Mesendoderm (in vitro differentiated cells): ENCODE results near the gene TPGS1. TPM values are rescaled to one million over a fixed set of nuclear protein-coding genes. Genes with fewer than 3 reads are reported as not detected.

Experiments used
- DNase-seq: peaks from one replicate; pipeline ENCODE4 v3.0.0; 2013
- H2AK5ac ChIP-seq: 2 replicates; pipeline ENCODE4 v1.6.1; 2013; ENCODE audit warnings: low read length, inconsistent platforms
- H2BK120ac ChIP-seq: 2 replicates; pipeline ENCODE4 v1.6.1; 2013; ENCODE audit warnings: low read depth, mild to moderate bottlenecking, low read length, moderate library complexity, mixed read lengths
- H2BK15ac ChIP-seq: replicated peaks from 2 replicates; pipeline ENCODE4 v1.6.1; 2013; ENCODE audit warnings: low read depth, mild to moderate bottlenecking, moderate library complexity
- H2BK5ac ChIP-seq: 2 replicates; pipeline ENCODE4 v1.6.1; 2013; ENCODE audit warnings: low read length, inconsistent platforms
- H3K18ac ChIP-seq: 2 replicates; pipeline ENCODE4 v1.6.1; 2013; ENCODE audit warnings: mild to moderate bottlenecking, low read length, mixed read lengths
- H3K23ac ChIP-seq: one replicate; pipeline ENCODE4 v1.6.1; 2013; ENCODE audit warnings: low read length
- H3K27ac ChIP-seq: 2 replicates; pipeline ENCODE4 v1.5.1; 2013; ENCODE audit warnings: low read depth, mild to moderate bottlenecking, inconsistent platforms, low read length, moderate library complexity
- H3K27me3 ChIP-seq: 2 replicates; pipeline ENCODE4 v1.6.1; 2013; ENCODE audit warnings: low read length, control low read depth, mild to moderate bottlenecking, inconsistent platforms; ENCODE audit not compliant: insufficient read depth, poor library complexity
- H3K36me3 ChIP-seq: 2 replicates; pipeline ENCODE4 v1.6.1; 2013; ENCODE audit warnings: low read length, inconsistent platforms; ENCODE audit not compliant: control insufficient read depth, insufficient read depth
- H3K4ac ChIP-seq: one replicate; pipeline ENCODE4 v1.6.1; 2013; ENCODE audit warnings: low read depth, mild to moderate bottlenecking, low read length, moderate library complexity
- H3K4me1 ChIP-seq: 2 replicates; pipeline ENCODE4 v1.6.1; 2013; ENCODE audit warnings: low read depth, low read length, inconsistent platforms; ENCODE audit not compliant: control insufficient read depth
- H3K4me2 ChIP-seq: 2 replicates; pipeline ENCODE4 v1.6.1; 2013; ENCODE audit warnings: low read length
- H3K4me3 ChIP-seq: 2 replicates; pipeline ENCODE4 v1.5.1; 2013; ENCODE audit warnings: mild to moderate bottlenecking, low read length
- H3K56ac ChIP-seq: one replicate; pipeline ENCODE4 v1.6.1; 2013; ENCODE audit warnings: low read length
- H3K79me1 ChIP-seq: 2 replicates; pipeline ENCODE4 v1.6.1; 2013; ENCODE audit warnings: low read length, inconsistent platforms
- H3K79me2 ChIP-seq: 2 replicates; pipeline ENCODE4 v1.6.1; 2013; ENCODE audit warnings: mild to moderate bottlenecking, low read length; ENCODE audit not compliant: control insufficient read depth, insufficient read depth
- H3K9ac ChIP-seq: 2 replicates; pipeline ENCODE4 v1.6.1; 2013; ENCODE audit warnings: low read length, inconsistent platforms
- H4K5ac ChIP-seq: one replicate; pipeline ENCODE4 v1.6.1; 2013; ENCODE audit warnings: low read length
- H4K8ac ChIP-seq: one replicate; pipeline ENCODE4 v1.6.1; 2013; ENCODE audit warnings: low read depth, mild to moderate bottlenecking, control low read depth, low read length, moderate library complexity
- WGBS: extraction: QIAGEN DNeasy Blood & Tissue Kit; methylation state at CpG from one replicate; pipeline ENCODE4 v1.1.7; 2013; ENCODE audit warnings: low lambda C conversion rate, missing lambda C conversion rate; ENCODE audit not compliant: insufficient coverage; ENCODE audit errors: extremely low coverage; 5-methylcytosine and 5-hydroxymethylcytosine counted together
- polyA plus RNA-seq, 2 experiments: library from polyadenylated mRNA; stranded (reverse); fragments of 200-250 nt; gene quantifications; one replicate each; pipeline ENCODE4 v1.2.3, GENCODE V29; 2013

The TPGS1 gene
- 3.2 TPM for polyA plus RNA-seq (2013, experiment 1 of 2)
- polyA plus RNA-seq (2013, experiment 2 of 2): 3.1 TPM

GRCh38 chr19:507286-508203 lies at the start of gene TPGS1:
Gene TPGS1 (plus strand): TSS chr19:507497. CDS start chr19:507507, 10 bp downstream.
- H3K27me3 ChIP-seq: no peaks in the 10 kb centered on the region

GRCh38 chr19:457636-458035 lies 49.7 kb upstream of the TPGS1 start:
- Histone ChIP-seq H3K4me1 (no peaks in the 10 kb centered on the region), H3K9ac (no peak overlapping the region), H2BK5ac (no peak overlapping the region), H3K27me3 (peaks cover 3% of the 10 kb centered on the region), H3K36me3 (no peaks in the 10 kb centered on the region), H2BK120ac (no peak overlapping the region), H3K56ac (no peak overlapping the region), H2AK5ac (no peak overlapping the region), H3K79me1 (no peaks in the 10 kb centered on the region), H4K5ac (no peak overlapping the region), H3K4me2 (no peak overlapping the region), H3K27ac (no peak overlapping the region), H2BK15ac (no peak overlapping the region), H3K4me3 (no peak overlapping the region), H4K8ac (no peak overlapping the region), H3K79me2 (no peaks in the 10 kb centered on the region), H3K18ac (no peak overlapping the region), H3K23ac (no peak overlapping the region), H3K4ac (no peak overlapping the region)
- DNase-seq: no peak
- no CpG with 5 or more reads among the region's 30 CpGs for WGBS

More at GRCh38 chr19:507286-508203, at the start of gene TPGS1:
- no peak within 1 kb of the TSS for H2BK15ac ChIP-seq
- H3K56ac ChIP-seq: peak within 1 kb of the TSS; percentile 97
- no CpG with 5 or more reads among the region's 81 CpGs for WGBS
- H3K18ac ChIP-seq: peak within 1 kb of the TSS; percentile 78
- peak within 1 kb of the TSS; percentile 97 for H4K8ac ChIP-seq
- peak within 1 kb of the TSS; percentile 84 for H3K4me3 ChIP-seq
- H3K79me1 ChIP-seq: no peaks in the 10 kb centered on the region
- peak within 1 kb of the TSS; percentile 97 for H3K4me2 ChIP-seq
- no peak within 1 kb of the TSS for H4K5ac ChIP-seq
- peak within 1 kb of the TSS; percentile 64 for H3K4ac ChIP-seq
- no peaks in the 10 kb centered on the region for H3K79me2 ChIP-seq
- H3K27ac ChIP-seq: peak within 1 kb of the TSS; percentile 78
- H2BK5ac ChIP-seq: no peak within 1 kb of the TSS
- H3K23ac ChIP-seq: no peak within 1 kb of the TSS
- H3K9ac ChIP-seq: peak within 1 kb of the TSS; percentile 89
- H2BK120ac ChIP-seq: peak within 1 kb of the TSS; percentile 10
- DNase-seq: peak; percentile 88
- H3K36me3 ChIP-seq: no peaks in the 10 kb centered on the region
- no peak within 1 kb of the TSS for H2AK5ac ChIP-seq
- H3K4me1 ChIP-seq: peaks cover 6% of the 10 kb centered on the region

DNA sequence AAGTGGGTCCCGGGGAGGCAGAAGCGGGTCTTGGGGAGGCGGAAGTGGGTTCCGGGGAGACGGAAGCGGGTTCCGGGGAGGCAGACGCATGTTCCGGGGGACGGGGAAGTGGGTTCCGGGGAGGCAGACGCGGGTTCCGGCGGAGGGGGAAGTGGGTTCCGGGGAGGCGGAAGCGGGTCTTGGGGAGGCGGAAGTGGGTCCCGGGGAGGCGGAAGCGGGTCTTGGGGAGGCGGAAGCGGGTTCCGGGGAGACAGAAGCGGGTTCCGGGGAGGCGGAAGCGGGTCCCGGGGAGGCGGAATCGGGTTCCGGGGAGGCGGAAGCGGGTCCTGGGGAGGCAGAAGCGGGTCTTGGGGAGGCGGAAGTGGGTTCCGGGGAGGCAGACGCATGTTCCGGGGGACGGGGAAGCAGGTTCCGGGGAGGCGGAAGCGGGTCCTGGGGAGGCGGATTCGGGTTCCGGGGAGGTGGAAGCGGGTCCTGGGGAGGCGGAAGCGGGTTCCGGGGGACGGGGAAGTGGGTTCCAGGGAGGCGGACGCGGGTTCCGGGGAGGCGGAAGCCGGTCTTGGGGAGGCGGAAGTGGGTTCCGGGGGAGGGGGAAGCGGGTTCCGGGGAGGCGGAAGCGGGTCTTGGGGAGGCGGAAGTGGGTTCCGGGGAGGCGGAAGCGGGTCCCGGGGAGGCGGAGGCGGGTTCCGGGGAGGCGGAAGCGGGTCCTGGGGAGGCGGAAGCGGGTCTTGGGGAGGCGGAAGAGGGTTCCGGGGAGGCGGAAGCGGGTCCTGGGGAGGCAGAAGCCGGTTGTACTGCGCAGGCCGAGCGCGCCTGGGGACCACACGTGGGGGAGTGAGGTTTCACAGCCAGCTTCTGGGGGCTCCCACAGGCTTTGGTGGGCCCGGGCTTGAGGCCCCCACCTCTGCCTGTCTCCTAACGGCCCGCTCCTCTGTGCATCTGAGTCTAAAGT lies 48.9 kb upstream of the TPGS1 start:
- Histone ChIP-seq H4K5ac (no peak overlapping the region), H2BK120ac (no peak overlapping the region)
- no CpG with 5 or more reads among the region's 89 CpGs for WGBS

DNA sequence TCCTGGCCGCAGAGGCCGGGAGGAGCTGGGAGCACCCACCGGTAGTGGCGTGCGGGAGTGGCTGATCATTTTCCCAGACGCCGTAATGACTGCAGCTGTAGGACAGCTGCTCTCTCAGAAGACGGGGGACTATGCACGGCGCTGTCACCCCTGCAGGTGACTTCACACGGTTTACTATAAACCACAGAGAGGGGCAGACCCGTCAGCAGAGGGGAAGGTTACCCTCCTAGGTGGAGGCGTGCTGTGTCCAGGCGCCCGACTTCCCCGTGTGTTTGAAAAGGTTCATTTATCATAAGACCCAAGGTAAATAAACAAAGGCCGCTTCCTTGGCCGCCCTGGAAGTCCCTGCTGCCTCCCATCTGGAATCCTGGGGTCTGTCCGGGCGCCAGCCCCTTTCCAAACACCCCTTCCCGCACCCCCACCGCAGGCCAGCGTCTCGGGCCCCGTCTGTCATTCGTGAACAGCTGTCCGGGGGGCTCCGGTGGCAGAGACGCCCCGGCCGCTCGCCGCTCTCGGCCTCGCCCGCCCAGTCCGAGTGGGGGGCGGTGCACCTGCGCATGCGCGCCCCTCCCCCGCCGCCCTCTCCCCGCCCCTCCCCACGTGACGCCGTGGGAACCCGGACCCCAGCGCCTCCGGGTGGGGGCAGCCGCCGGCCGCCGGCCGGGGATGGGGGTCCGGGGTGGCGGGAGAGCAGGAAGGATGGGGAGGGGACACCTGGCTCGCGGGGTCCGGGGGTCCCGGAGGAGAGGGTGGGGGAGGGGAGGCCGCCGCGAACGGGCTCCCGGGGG lies 47.4 kb upstream of the TPGS1 start:
- Histone ChIP-seq H2AK5ac (no peak overlapping the region), H2BK120ac (no peak overlapping the region), H3K4me1 (no peaks in the 10 kb centered on the region), H3K18ac (peak overlapping the region; percentile 54), H3K9ac (peak overlapping the region; percentile 55), H3K79me2 (no peaks in the 10 kb centered on the region), H3K23ac (no peak overlapping the region), H3K27me3 (peaks cover 3% of the 10 kb centered on the region), H3K4ac (no peak overlapping the region), H3K27ac (no peak overlapping the region), H3K4me2 (peak overlapping the region; percentile 57), H4K5ac (no peak overlapping the region), H4K8ac (no peak overlapping the region), H2BK5ac (no peak overlapping the region), H2BK15ac (no peak overlapping the region), H3K56ac (peak overlapping the region; percentile 78), H3K36me3 (no peaks in the 10 kb centered on the region), H3K79me1 (no peaks in the 10 kb centered on the region), H3K4me3 (no peak overlapping the region)
- WGBS: no CpG with 5 or more reads among the region's 66 CpGs
- DNase-seq: peak; percentile 37

More for the DNA sequence above, 48.9 kb upstream of the TPGS1 start:
- Histone ChIP-seq H3K9ac (no peak overlapping the region), H3K27me3 (peaks cover 3% of the 10 kb centered on the region), H3K56ac (no peak overlapping the region), H2BK5ac (no peak overlapping the region), H2AK5ac (no peak overlapping the region), H3K79me2 (no peaks in the 10 kb centered on the region), H3K79me1 (no peaks in the 10 kb centered on the region), H3K18ac (no peak overlapping the region), H3K4me2 (no peak overlapping the region), H3K23ac (no peak overlapping the region), H3K4ac (no peak overlapping the region), H2BK15ac (no peak overlapping the region), H3K4me1 (no peaks in the 10 kb centered on the region), H4K8ac (no peak overlapping the region), H3K4me3 (no peak overlapping the region), H3K36me3 (no peaks in the 10 kb centered on the region), H3K27ac (no peak overlapping the region)
- DNase-seq: no peak
